GM19023 (cell line): Measurements from ENCODE around the gene HDAC8.
"Not testable (repeated sequence)": the region's sequence is repeated elsewhere in the genome, so short reads cannot be mapped to it uniquely, and the experiment has no call there.

ENCODE experiments used
- ATAC-seq: cut with Tn5 transposase; IDR thresholded peaks from one replicate; pipeline ENCODE4 v1.9.1; 2021; ENCODE audit warnings: mild to moderate bottlenecking, moderate library complexity; ENCODE audit not compliant: unreplicated experiment

Gene HDAC8

GRCh38 chrX:72465889-72466288 is 106.8 kb downstream of the HDAC8 start:
- no peak for ATAC-seq

GRCh38 chrX:72461766-72462165 is 110.9 kb downstream of the HDAC8 start:
- no peak for ATAC-seq

GRCh38 chrX:72461288-72461687 is 111.4 kb downstream of the HDAC8 start:
- ATAC-seq = no peak

GRCh38 chrX:72460715-72461114 is 111.9 kb downstream of the HDAC8 start:
- no peak for ATAC-seq

GRCh38 chrX:72449034-72449433 is 123.6 kb downstream of the HDAC8 start:
- not testable (repeated sequence) for ATAC-seq

- not testable (repeated sequence) for ATAC-seq
These were observed 131.9 kb downstream of the HDAC8 start for GRCh38 chrX:72440764-72441163.

- ATAC-seq = no peak
These were observed 136.6 kb downstream of the HDAC8 start for GRCh38 chrX:72436010-72436409.

- ATAC-seq = no peak
These were observed 142.2 kb downstream of the HDAC8 start for GRCh38 chrX:72430405-72430968.

GRCh38 chrX:72421797-72422196 is 150.8 kb downstream of the HDAC8 start:
- ATAC-seq = no peak

GRCh38 chrX:72409993-72410392 is 162.7 kb downstream of the HDAC8 start:
- no peak for ATAC-seq

- ATAC-seq = no peak
These were observed 163.8 kb downstream of the HDAC8 start for GRCh38 chrX:72408885-72409284.

GRCh38 chrX:72405136-72405535 is 167.5 kb downstream of the HDAC8 start:
- not testable (repeated sequence) for ATAC-seq

GRCh38 chrX:72402614-72403013 is 170.0 kb downstream of the HDAC8 start:
- ATAC-seq = no peak

GRCh38 chrX:72399816-72400215 is 172.8 kb downstream of the HDAC8 start:
- no peak for ATAC-seq

GRCh38 chrX:72396117-72396516 is 176.5 kb downstream of the HDAC8 start:
- ATAC-seq = no peak

- ATAC-seq = no peak
These were observed 177.4 kb downstream of the HDAC8 start for GRCh38 chrX:72395237-72395636.

- no peak for ATAC-seq
These were observed 178.0 kb downstream of the HDAC8 start for GRCh38 chrX:72394518-72395170.

- ATAC-seq = no peak
These were observed 178.7 kb downstream of the HDAC8 start for GRCh38 chrX:72393836-72394517.

- ATAC-seq = no peak
These were observed 179.5 kb downstream of the HDAC8 start for GRCh38 chrX:72392816-72393800.

- ATAC-seq = no peak
These were observed 180.6 kb downstream of the HDAC8 start for GRCh38 chrX:72392042-72392441.

GRCh38 chrX:72387247-72387646 is 185.4 kb downstream of the HDAC8 start:
- ATAC-seq = no peak
